Measurements from ENCODE around the gene AGAP1. TPM values are rescaled to one million over a fixed set of nuclear protein-coding genes. Genes with fewer than 3 reads are reported as not detected.

Gene AGAP1
- total and polyA plus RNA-seq, 4 donors, result 2.0 to 8.5 (median 5.4) TPM

GRCh38 chr2:235834781-235835180 lies 340.9 kb downstream of the AGAP1 start:
- no peak for DNase-seq (ENCODE audit: low spot score)
- Histone ChIP-seq H3K27me3 (ENCODE audit: control insufficient read depth in 4 of 4, insufficient read depth in 4 of 4, low read length in 3 of 4) (no peaks in the 10 kb centered on the region), H3K4me3 (ENCODE audit: low read depth in 1 of 3, low read length in 3 of 3) (no peak overlapping the region), H3K9ac (ENCODE audit: low read depth in 1 of 2, low read length in 2 of 2) (no peak overlapping the region), H3K9me3 (ENCODE audit: control insufficient read depth in 4 of 4, low read length in 3 of 4) (no peaks in the 10 kb centered on the region), H3K36me3 (ENCODE audit: control insufficient read depth in 4 of 4, insufficient read depth in 3 of 4, low read depth in 1 of 4, low read length in 3 of 4) (peaks cover 0 to 2% (median 0%) of the 10 kb centered on the region in 4 donors), H3K4me1 (ENCODE audit: control insufficient read depth in 4 of 4, insufficient read depth in 4 of 4, low read length in 3 of 4) (no peaks in the 10 kb centered on the region), H3K27ac (ENCODE audit: low read depth in 1 of 2, low read length in 2 of 2) (no peak overlapping the region)
- TF ChIP-seq GABPA (IDR thresholded peaks at IDR 0.05 in 1 of 2, conservative IDR thresholded peaks at IDR 0.05 in 1 of 2) (no peak), ATF3 (IDR thresholded peaks at IDR 0.05) (no peak), YY1 (IDR thresholded peaks at IDR 0.05) (no peak), ZBTB33 (IDR thresholded peaks at IDR 0.05) (no peak), EGR1 (IDR thresholded peaks at IDR 0.05; ENCODE audit: low read depth in 2 of 2) (no peak), HNF4G (IDR thresholded peaks at IDR 0.05) (no peak), TAF1 (conservative IDR thresholded peaks at IDR 0.05) (no peak), RAD21 (IDR thresholded peaks at IDR 0.05) (no peak), REST (IDR thresholded peaks at IDR 0.05) (no peak), JUND (IDR thresholded peaks at IDR 0.05) (no peak), FOXA2 (IDR thresholded peaks at IDR 0.05) (no peak), RXRA (IDR thresholded peaks at IDR 0.05) (no peak), NR2F2 (IDR thresholded peaks at IDR 0.05) (no peak)
- 96% methylated on average over 16 of the region's 16 CpGs for WGBS

GRCh38 chr2:235835810-235836209 lies 342.0 kb downstream of the AGAP1 start:
- no peak overlapping the region for H3K9ac ChIP-seq (ENCODE audit: low read depth in 1 of 2, low read length in 2 of 2)
- no peak for DNase-seq (ENCODE audit: low spot score)
- TF ChIP-seq ATF3 (IDR thresholded peaks at IDR 0.05) (no peak), MAX (IDR thresholded peaks at IDR 0.05) (no peak), EGR1 (IDR thresholded peaks at IDR 0.05; ENCODE audit: low read depth in 2 of 2) (no peak), CTCF (IDR thresholded peaks at IDR 0.05; ENCODE audit: low read depth, low read length, missing input control) (no peak), ZBTB33 (IDR thresholded peaks at IDR 0.05) (no peak), REST (IDR thresholded peaks at IDR 0.05) (no peak), GABPA (IDR thresholded peaks at IDR 0.05 in 1 of 2, conservative IDR thresholded peaks at IDR 0.05 in 1 of 2) (no peak), HNF4A (conservative IDR thresholded peaks at IDR 0.05) (no peak)
- no peak overlapping the region for H3K4me3 ChIP-seq (ENCODE audit: low read depth in 1 of 3, low read length in 3 of 3)
- no peaks in the 10 kb centered on the region for H3K27me3 ChIP-seq (ENCODE audit: control insufficient read depth in 4 of 4, insufficient read depth in 4 of 4, low read length in 3 of 4)
- no peaks in the 10 kb centered on the region for H3K9me3 ChIP-seq (ENCODE audit: control insufficient read depth in 4 of 4, low read length in 3 of 4)
- H3K27ac ChIP-seq (ENCODE audit: low read depth in 1 of 2, low read length in 2 of 2), result no peak overlapping the region
- H3K4me1 ChIP-seq (ENCODE audit: control insufficient read depth in 4 of 4, insufficient read depth in 4 of 4, low read length in 3 of 4), result no peaks in the 10 kb centered on the region
- peaks cover 0 to 2% (median 0%) of the 10 kb centered on the region in 4 donors for H3K36me3 ChIP-seq (ENCODE audit: control insufficient read depth in 4 of 4, insufficient read depth in 3 of 4, low read depth in 1 of 4, low read length in 3 of 4)
- 94% methylated on average over 6 of the region's 6 CpGs for WGBS

All from liver (tissue), 9 donors.